OCI-M1 (cell line): ENCODE results near the gene EFCAB13.
A peak's percentile ranks its signal among the peaks of the same experiment; 100 is the strongest.

Experiments used
- DNase-seq: peaks from one replicate; lab custom pipeline; 2025; lab: John Stamatoyannopoulos, UW

The EFCAB13 gene, protein sequence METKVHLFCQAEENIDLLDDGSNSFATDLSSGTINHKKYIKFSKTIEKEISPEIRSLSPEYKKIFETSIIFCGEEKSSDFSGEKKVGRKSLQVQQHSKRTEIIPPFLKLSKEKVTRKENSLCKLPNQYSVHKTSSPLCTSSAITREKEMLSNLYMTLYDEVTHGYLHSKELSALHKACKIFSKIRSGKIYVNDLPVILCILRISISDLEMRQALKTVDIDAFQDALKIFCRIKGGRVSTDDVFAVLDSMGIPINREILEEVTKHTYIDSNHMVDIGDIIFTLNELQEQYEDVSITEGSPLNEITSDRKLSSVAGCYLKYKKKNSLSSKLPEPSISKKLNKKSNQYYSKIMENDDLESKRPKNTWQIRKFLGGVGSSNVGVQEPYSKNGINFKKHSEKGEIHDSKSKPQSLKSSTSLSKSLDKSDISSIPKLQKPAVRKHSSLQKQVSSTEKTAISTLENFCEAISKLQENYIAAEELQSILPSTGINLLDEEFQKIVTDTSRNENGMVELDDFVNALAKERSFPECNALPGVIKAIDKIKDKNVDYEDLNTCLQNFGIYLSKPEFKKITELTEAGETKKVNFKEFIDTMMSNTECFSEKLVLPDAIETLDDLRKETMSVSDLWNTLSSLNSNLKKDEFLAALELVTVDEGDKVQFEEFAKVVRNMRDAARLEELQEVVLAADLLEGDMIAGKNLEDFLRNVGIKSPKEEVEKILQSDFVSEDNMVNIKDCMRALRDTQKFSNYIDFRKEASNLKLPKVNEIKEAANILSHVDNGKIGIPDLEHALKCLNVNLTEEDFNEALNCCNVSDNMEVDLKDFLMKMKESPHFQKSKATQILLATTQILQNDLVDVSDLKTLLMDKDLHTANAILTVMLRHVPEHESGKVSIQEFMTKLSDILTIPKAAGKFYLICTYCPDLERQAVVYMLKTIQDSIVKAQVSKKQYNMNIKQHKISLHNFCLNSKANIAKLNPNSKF

GRCh38 chr17:47323382-47324223 is at the start of gene EFCAB13:
Gene EFCAB13, plus strand, starts transcription at chr17:47323955. Its CDS starts 4,399 bp downstream, at chr17:47328354.
- peak; percentile 97 for DNase-seq

DNA sequence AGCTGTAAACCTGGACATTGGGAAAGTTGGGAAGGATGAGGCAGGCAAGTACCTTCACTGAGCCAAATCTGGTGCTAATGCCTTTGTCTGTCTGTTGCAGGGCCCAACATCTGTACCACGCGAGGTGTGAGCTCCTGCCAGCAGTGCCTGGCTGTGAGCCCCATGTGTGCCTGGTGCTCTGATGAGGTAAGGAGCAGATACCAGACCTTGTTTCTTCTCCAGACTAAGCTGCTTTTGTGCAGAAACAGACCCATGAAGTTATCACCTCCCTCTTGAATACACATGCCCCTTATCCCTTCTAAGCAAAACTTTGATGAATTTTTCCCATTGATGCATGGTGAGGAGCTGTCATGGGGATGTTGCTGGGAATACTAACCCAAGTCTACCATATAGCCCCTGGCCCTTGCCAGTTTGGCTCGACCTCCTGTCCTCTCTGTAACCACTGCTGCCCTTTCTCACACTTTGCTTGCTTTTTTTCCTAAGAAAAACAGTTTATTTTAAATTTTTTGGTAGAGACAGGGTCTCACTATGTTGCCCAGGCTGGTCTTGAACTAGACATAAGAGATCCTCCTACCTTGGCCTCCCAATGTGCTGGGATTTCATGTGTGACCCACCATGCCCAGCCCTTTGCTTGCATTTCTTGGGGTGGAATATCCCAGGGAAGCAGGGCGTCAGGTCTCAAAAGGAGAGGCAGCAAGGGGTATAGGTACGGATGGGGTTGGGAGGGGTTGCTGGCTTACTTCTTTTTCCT is 49.3 kb upstream of the EFCAB13 start:
- no peak for DNase-seq

DNA sequence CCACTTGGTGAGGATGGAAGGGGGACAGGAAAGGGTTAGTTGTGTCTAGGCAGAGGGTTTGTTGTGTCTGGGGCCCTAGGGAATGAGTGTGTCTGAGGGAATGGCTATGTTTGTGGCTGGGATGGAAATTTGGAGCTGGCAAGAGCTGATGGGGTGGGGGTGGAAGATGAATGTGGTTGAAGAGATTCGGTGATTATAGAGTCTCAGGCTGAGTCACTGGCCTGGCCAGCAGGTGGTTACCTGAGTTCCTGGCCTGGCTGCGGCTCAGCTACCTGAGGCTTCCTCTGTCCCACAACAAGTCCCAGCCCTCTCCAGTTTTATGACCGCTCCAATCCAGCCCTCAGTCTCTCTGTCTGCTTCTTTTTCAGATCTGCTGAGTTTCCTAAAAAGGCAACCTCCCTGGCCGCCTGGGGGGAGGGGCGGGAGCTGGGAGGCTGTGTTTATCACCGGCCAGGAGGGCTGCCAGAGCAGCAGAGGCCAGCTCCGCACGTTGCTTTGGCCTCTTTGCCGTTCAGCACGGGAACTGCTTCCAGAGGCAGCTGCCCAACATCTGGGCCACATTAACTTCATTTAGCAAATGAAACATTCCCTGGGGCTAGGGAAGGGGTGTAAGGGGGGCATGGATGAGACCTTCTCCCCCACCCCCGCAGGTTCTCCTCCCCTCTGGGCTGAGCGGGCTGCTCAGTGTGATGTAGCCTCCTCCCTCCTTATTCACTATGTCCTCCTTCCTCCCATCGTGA is 48.3 kb upstream of the EFCAB13 start:
- peak; percentile 82 for DNase-seq

DNA sequence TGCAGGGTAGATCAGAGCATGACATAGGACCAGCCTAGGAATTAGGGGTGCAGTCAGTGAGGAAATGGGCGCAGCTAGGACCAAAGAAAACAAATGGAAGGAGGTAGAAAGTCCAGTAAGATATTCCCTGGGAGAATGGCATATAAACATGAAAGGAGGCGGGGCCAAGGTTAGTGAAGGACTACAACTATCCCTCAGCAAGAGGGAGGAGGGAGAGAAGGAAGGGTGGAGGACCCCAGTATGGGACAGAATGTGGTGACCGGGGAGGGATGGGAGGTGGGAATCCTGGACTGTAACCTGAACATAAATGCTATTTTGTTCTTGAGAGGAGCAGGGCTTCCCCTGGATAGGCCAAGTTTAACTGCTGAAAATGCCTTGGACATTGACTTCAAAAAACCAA is 47.3 kb upstream of the EFCAB13 start:
- no peak for DNase-seq

- no peak for DNase-seq
These were observed 46.9 kb upstream of the EFCAB13 start for GRCh38 chr17:47276868-47277267.

DNA sequence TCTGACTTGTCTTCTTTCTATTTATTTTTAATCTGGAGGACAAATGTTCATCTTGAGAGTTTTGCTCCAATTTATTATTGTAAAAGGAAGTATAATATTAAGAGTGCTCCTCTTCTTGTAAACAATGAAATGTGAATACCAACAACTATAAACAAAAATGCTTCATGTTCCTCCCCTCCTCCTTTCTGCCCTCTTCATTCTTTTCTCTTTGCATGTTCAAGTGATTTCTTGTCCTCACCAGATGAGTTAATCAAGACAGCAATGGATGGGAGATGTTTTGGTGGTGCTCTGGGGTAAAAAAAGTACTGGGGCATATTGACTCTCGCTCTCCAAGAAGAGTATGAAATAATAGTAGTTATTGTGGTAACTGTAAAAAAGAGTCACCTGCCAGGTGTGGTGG is 45.8 kb upstream of the EFCAB13 start:
- DNase-seq = no peak

DNA sequence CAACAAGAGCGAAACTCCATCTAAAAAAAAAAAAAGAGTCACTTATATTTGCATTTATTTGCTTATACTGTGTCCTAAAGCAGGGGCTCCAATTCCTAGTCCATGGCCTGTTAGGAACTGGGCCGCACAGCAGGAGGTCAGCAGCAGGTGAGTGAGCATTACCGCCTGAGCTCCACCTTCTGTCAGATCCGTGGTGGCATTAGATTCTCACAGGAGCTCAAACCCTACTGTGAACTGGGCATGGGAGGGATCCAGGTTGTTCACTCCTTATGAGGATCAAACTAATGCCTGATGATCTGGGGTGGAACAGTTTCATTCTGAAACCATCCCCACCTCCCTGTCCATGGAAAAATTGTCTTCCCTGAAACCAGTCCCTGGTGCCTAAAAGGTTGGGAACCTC is 45.2 kb upstream of the EFCAB13 start:
- DNase-seq = no peak

DNA sequence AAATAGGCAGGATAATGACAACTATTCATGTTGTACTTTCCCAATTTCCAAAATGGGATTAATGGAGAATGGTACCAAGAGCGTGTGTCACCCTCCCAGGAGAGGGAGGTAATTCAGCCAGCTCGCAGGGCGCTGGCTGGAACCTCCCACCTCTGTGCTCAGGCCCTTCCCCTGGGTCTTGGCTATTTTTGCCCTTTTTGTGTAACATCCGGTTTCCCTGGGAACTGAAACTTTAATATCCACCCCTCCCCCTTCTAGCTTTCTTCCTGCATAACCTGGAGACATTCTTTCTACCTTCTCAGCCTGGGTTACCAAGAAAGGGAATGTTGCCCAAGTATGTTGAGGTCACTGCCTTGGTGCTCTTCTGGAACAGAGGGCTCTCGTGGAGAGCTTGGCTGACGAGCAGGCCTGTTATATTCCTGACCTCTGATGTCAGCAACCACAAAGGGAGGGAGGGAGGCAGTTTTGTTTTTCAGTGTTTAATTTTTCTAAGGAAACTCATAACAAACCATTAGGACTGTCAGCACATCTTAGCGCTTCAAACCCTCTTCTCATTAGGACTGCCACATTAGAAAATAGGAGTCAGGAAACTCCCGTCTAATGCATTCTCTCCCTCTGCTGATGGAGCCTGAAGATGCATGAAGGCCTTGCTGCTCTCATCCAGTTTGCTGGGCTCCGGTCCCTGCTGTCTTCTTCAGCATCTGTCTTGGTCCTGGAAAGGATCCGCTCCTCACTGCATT is 44.5 kb upstream of the EFCAB13 start:
- DNase-seq = peak; percentile 71

- DNase-seq = no peak
These were observed 43.5 kb upstream of the EFCAB13 start for GRCh38 chr17:47280072-47280811.

- no peak for DNase-seq
These were observed 42.5 kb upstream of the EFCAB13 start for GRCh38 chr17:47281216-47281615.

- no peak for DNase-seq
These were observed 38.8 kb upstream of the EFCAB13 start for GRCh38 chr17:47285003-47285402.

- peak; percentile 26 for DNase-seq
These were observed 37.4 kb upstream of the EFCAB13 start for GRCh38 chr17:47286198-47286914.

DNA sequence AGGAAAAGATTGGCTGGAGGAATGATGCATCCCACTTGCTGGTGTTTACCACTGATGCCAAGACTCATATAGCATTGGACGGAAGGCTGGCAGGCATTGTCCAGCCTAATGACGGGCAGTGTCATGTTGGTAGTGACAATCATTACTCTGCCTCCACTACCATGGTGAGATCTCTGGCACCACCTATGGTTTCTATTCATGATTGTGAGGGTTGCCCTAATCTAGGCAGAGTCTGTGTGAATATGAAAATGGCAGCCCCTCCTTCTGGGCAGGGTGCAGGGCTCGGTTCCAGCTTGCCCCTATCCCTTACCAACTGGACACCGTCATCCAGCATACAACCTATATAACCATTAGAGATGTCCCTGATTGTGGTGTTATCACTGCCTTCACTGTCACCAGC is 36.7 kb upstream of the EFCAB13 start:
- DNase-seq = no peak

DNA sequence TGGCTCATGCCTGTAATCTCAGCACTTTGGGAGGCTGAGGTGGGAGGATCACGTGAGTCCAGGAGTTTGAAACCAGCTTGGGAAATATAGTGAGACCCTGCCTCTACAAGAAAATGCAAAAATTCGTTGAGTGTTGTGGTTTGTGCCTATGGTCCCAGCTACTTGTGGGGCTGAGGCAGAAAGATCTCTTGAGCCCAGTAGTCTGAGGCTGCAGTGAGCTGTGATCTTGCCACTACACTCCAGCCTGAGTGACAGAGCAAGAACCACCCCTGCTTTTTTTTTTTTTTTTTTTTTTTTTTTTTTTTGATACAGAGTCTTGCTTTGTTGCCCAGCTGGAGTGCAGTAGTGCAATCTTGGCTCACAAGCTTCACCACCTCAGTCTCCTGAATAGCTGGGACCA is 36.1 kb upstream of the EFCAB13 start:
- DNase-seq = peak; percentile 64

GRCh38 chr17:47288531-47289116 is 35.1 kb upstream of the EFCAB13 start:
- peak; percentile 93 for DNase-seq

DNA sequence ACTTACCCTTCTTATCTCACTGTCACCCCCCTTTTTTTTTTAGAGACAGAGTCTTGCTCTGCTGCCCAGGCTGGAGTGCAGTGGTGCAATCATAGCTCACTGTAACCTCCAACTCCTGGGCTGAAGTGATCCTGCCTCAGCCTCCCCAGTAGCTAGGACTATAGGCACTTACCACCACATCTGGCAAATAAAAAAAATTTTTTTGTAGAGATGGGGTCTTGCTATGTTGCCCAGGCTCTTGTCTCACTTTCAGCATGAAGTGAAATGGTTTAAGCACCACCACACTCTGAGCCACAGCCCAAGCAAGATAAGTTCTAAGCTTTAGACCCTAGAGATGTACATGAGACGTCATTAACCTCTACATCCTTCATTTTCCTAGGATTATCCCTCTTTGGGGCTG is 34.5 kb upstream of the EFCAB13 start:
- no peak for DNase-seq

DNA sequence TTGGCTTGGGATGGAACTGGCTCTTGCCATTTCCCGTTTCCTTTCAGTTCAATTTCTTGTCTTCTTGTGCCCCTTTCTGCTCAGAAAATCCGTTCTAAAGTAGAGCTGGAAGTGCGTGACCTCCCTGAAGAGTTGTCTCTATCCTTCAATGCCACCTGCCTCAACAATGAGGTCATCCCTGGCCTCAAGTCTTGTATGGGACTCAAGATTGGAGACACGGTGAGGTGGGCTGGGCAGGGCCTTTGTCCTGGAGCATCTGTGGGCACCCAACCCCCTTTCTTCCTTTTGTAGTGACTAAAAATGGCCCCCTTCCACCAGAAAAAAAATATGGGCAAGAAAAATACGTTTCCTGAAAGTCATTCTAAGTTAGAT is 32.9 kb upstream of the EFCAB13 start:
- DNase-seq = no peak

- DNase-seq = peak; percentile 94
These were observed 32.4 kb upstream of the EFCAB13 start for GRCh38 chr17:47291242-47291873.
